ENCODE data around the gene RPL27. TPM values are rescaled to one million over a fixed set of nuclear protein-coding genes. Genes with fewer than 3 reads are reported as not detected.
"Not testable (repeated sequence)": the region's sequence is repeated elsewhere in the genome, so short reads cannot be mapped to it uniquely, and the experiment has no call there.

RPL27 gene
- total RNA-seq, 1 donor from 2014 or later, result 1,045 TPM

GRCh38 chr17:42967925-42968324 lies 30.3 kb upstream of the RPL27 start:
- H3K27me3 Mint-ChIP-seq (ENCODE audit: low read depth), result no peaks in the 10 kb centered on the region
- no peak overlapping the region for H3K4me3 Mint-ChIP-seq
- H3K36me3 Mint-ChIP-seq (ENCODE audit: low read depth), result no peaks in the 10 kb centered on the region
- TF ChIP-seq, protein P1, sequence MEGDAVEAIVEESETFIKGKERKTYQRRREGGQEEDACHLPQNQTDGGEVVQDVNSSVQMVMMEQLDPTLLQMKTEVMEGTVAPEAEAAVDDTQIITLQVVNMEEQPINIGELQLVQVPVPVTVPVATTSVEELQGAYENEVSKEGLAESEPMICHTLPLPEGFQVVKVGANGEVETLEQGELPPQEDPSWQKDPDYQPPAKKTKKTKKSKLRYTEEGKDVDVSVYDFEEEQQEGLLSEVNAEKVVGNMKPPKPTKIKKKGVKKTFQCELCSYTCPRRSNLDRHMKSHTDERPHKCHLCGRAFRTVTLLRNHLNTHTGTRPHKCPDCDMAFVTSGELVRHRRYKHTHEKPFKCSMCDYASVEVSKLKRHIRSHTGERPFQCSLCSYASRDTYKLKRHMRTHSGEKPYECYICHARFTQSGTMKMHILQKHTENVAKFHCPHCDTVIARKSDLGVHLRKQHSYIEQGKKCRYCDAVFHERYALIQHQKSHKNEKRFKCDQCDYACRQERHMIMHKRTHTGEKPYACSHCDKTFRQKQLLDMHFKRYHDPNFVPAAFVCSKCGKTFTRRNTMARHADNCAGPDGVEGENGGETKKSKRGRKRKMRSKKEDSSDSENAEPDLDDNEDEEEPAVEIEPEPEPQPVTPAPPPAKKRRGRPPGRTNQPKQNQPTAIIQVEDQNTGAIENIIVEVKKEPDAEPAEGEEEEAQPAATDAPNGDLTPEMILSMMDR (conservative IDR thresholded peaks at IDR 0.05), result no peak
- H3K27ac Mint-ChIP-seq (ENCODE audit: unreplicated experiment), result no peak overlapping the region
- no peaks in the 10 kb centered on the region for H3K9me3 Mint-ChIP-seq
- DNase-seq (ENCODE audit: low read depth, low spot score), result no peak
- peaks cover 15% of the 10 kb centered on the region for H3K4me1 Mint-ChIP-seq

- H3K4me1 Mint-ChIP-seq, result peaks cover 6% of the 10 kb centered on the region
- no peak for DNase-seq (ENCODE audit: low read depth, low spot score)
- TF ChIP-seq, protein P1 (conservative IDR thresholded peaks at IDR 0.05), result no peak
- H3K9me3 Mint-ChIP-seq, result no peaks in the 10 kb centered on the region
- H3K27ac Mint-ChIP-seq (ENCODE audit: unreplicated experiment), result no peak overlapping the region
- peak overlapping the region; percentile 39 for H3K4me3 Mint-ChIP-seq
- H3K27me3 Mint-ChIP-seq (ENCODE audit: low read depth), result no peaks in the 10 kb centered on the region
- no peaks in the 10 kb centered on the region for H3K36me3 Mint-ChIP-seq (ENCODE audit: low read depth)
These were observed 29.1 kb upstream of the RPL27 start for GRCh38 chr17:42969001-42969581.

DNA sequence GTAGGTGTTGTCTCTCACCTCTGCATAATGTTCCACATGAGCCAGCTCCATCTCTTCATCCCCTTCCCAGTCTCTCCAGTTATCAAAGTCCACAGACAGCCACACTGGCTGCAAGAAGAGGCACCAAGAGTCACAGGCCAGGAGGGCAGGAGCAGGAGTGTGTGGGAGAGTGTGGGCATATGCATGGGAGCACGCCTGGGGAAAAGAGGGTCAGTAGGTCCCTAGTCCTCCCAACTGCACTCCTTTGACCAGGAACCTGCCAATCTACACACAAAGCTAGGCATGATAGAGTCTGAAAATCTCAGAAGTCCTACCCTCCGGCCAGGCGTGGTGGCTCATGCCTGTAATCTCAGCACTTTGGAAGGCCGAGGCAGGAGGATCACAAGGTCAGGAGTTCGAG lies 26.6 kb upstream of the RPL27 start:
- Mint-ChIP-seq H3K9me3 (no peaks in the 10 kb centered on the region), H3K27ac (ENCODE audit: unreplicated experiment) (no peak overlapping the region)
- TF ChIP-seq, protein P1 (conservative IDR thresholded peaks at IDR 0.05), result no peak

DNA sequence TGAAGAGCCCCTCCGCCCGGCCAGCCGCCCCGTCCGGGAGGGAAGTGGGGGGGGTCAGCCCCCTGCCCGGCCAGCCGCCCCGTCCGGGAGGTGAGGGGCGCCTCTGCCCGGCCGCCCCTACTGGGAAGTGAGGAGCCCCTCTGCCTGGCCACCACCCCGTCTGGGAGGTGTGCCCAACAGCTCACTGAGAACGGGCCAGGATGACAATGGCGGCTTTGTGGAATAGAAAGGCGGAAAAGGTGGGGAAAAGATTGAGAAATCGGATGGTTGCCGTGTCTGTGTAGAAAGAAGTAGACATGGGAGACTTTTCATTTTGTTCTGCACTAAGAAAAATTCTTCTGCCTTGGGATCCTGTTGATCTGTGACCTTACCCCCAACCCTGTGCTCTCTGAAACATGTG lies 24.9 kb upstream of the RPL27 start:
- H3K27ac Mint-ChIP-seq (ENCODE audit: unreplicated experiment); H3K9me3 Mint-ChIP-seq; H3K27me3 Mint-ChIP-seq (ENCODE audit: low read depth); H3K4me3 Mint-ChIP-seq; H3K4me1 Mint-ChIP-seq; H3K36me3 Mint-ChIP-seq (ENCODE audit: low read depth); DNase-seq (ENCODE audit: low read depth, low spot score): not testable (repeated sequence)

More for the DNA sequence above, 26.6 kb upstream of the RPL27 start:
- H3K27me3 Mint-ChIP-seq (ENCODE audit: low read depth), result no peaks in the 10 kb centered on the region
- no peaks in the 10 kb centered on the region for H3K36me3 Mint-ChIP-seq (ENCODE audit: low read depth)
- no peaks in the 10 kb centered on the region for H3K4me1 Mint-ChIP-seq
- no peak for DNase-seq (ENCODE audit: low read depth, low spot score)
- H3K4me3 Mint-ChIP-seq, result peak overlapping the region; percentile 37

- Mint-ChIP-seq H3K36me3 (ENCODE audit: low read depth) (no peaks in the 10 kb centered on the region), H3K27ac (ENCODE audit: unreplicated experiment) (no peak overlapping the region), H3K4me3 (peak overlapping the region; percentile 47), H3K27me3 (ENCODE audit: low read depth) (no peaks in the 10 kb centered on the region), H3K9me3 (no peaks in the 10 kb centered on the region), H3K4me1 (peaks cover 15% of the 10 kb centered on the region)
- no peak for DNase-seq (ENCODE audit: low read depth, low spot score)
- TF ChIP-seq, protein P1 (conservative IDR thresholded peaks at IDR 0.05), result no peak
These were observed 23.0 kb upstream of the RPL27 start for GRCh38 chr17:42975265-42975664.

DNA sequence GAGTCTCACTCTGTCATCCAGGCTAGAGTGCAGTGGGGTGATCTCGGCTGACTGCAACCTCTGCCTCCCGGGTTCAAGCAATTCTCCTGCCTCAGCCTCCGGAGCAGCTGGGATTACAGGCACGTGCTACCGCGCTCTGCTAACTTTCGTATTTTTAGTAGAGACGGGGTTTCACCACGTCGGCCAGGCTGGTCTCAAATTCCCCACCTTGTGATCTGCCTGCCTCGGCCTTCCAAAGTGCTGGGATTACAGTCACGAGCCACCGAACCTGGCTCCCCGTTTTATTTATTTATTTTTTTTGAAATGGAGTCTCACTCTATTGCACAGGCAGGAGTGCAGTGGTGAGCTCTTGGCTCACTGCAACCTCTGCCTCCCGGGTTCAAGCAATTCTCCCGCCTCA lies 22.5 kb upstream of the RPL27 start:
- peaks cover 18% of the 10 kb centered on the region for H3K4me1 Mint-ChIP-seq
- DNase-seq (ENCODE audit: low read depth, low spot score); H3K27me3 Mint-ChIP-seq (ENCODE audit: low read depth); H3K9me3 Mint-ChIP-seq; H3K36me3 Mint-ChIP-seq (ENCODE audit: low read depth); H3K4me3 Mint-ChIP-seq; H3K27ac Mint-ChIP-seq (ENCODE audit: unreplicated experiment): not testable (repeated sequence)
